Left ventricle myocardium inferior (tissue), 1 donor: ENCODE data around the gene GPC6. TPM values are rescaled to one million over a fixed set of nuclear protein-coding genes. Genes with fewer than 3 reads are reported as not detected.
"Not testable (repeated sequence)": the region's sequence is repeated elsewhere in the genome, so short reads cannot be mapped to it uniquely, and the experiment has no call there.

Experiments
- DNase-seq: peaks from one replicate; pipeline ENCODE4 v3.0.0-alpha.2; 2020
- H3K27ac ChIP-seq: fragments of 200-600 bp; replicated peaks from 2 replicates; pipeline ENCODE4 v1.8.0; 2021
- H3K27me3 ChIP-seq: fragments of 200-600 bp; 2 replicates; pipeline ENCODE4 v1.8.0; 2021; ENCODE audit warnings: low read depth
- H3K36me3 ChIP-seq: fragments of 200-600 bp; 2 replicates; pipeline ENCODE4 v1.8.0; 2021
- H3K4me1 ChIP-seq: fragments of 200-600 bp; 2 replicates; pipeline ENCODE4 v1.8.0; 2021
- H3K4me3 ChIP-seq: fragments of 200-600 bp; 2 replicates; pipeline ENCODE4 v1.8.0; 2021; ENCODE audit warnings: mild to moderate bottlenecking, moderate library complexity
- H3K9me3 ChIP-seq: fragments of 200-600 bp; replicated peaks from 2 replicates; pipeline ENCODE4 v1.8.0; 2021
- intact Hi-C: fragments of 100-400 bp; cut with micrococcal nuclease; formaldehyde crosslinking; loops from one replicate; pipeline ENCODE4 v1.11.0; 2022
- total RNA-seq: library from RNA; stranded (reverse); fragmentation: NEBNext Ultra II Directional; extraction: Animal tissue kit (Norgen Biotek cat#: 25700); gene quantifications from one replicate; pipeline ENCODE4 v1.2.1, GENCODE V29; 2021
- TF ChIP-seq, protein P1 (sequence below): fragments of 200-600 bp; IDR thresholded peaks from 2 replicates; pipeline ENCODE4 v1.8.0; 2021; ENCODE audit warnings: antibody characterized with exemption, mild to moderate bottlenecking, borderline replicate concordance
- donor health status: DM: no; HTN: yes; CAD: no; lungs with severe emphysema.

The GPC6 gene
- total RNA-seq, 1 donor from 2014 or later, result 1.8 TPM

DNA sequence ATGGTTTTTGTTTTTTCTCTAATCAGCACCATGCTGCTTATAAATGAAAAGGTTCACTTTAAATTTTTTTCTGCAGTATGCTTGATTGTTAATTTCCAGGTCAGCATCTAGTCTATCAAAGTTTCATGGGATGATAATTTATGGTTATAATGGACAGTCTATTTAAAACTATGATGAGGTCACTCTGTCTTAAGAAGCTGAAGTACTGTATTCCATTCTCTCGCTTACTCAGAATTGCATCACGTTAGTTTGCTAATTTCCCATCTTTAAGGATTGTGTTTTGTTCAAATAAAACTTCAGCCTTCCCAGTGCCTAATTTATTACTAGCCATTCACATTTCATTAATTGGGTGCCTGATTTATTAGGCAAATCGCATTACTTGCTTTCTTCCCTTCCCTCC is 94.3 kb downstream of the GPC6 start:
- Histone ChIP-seq H3K4me3 (no peak overlapping the region), H3K4me1 (no peaks in the 10 kb centered on the region), H3K27me3 (no peaks in the 10 kb centered on the region), H3K9me3 (peaks cover 8% of the 10 kb centered on the region), H3K27ac (no peak overlapping the region), H3K36me3 (no peaks in the 10 kb centered on the region)
- TF ChIP-seq, protein P1, sequence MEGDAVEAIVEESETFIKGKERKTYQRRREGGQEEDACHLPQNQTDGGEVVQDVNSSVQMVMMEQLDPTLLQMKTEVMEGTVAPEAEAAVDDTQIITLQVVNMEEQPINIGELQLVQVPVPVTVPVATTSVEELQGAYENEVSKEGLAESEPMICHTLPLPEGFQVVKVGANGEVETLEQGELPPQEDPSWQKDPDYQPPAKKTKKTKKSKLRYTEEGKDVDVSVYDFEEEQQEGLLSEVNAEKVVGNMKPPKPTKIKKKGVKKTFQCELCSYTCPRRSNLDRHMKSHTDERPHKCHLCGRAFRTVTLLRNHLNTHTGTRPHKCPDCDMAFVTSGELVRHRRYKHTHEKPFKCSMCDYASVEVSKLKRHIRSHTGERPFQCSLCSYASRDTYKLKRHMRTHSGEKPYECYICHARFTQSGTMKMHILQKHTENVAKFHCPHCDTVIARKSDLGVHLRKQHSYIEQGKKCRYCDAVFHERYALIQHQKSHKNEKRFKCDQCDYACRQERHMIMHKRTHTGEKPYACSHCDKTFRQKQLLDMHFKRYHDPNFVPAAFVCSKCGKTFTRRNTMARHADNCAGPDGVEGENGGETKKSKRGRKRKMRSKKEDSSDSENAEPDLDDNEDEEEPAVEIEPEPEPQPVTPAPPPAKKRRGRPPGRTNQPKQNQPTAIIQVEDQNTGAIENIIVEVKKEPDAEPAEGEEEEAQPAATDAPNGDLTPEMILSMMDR, result no peak
- DNase-seq, result no peak
- intact Hi-C loops, result no loop called here

DNA sequence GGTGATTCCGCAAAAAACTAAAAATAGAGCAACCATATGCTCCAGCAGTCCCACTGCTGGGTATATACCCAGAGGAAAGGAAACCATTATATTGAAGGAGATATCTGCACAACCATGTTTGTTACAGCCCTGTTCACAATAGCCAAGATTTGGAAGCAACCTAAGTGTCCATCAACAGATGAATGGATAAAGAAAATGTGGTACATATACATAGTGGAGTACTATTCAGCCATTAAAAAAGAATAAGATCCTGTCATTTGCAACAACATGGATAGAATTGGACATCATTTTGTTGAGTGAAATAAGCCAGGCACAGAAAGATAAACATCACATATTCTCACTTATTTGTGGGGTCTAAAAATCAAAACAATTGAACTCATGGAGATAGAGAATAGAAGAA is 97.3 kb downstream of the GPC6 start:
- DNase-seq, intact Hi-C loops, H3K27ac ChIP-seq, H3K9me3 ChIP-seq, H3K36me3 ChIP-seq, H3K4me1 ChIP-seq, H3K4me3 ChIP-seq, H3K27me3 ChIP-seq: not testable (repeated sequence)

- no peak for DNase-seq
- peaks cover 8% of the 10 kb centered on the region for H3K9me3 ChIP-seq
- intact Hi-C loops, result no loop called here
- TF ChIP-seq, protein P1, result no peak
- H3K4me3 ChIP-seq, result no peak overlapping the region
- no peaks in the 10 kb centered on the region for H3K27me3 ChIP-seq
- no peak overlapping the region for H3K27ac ChIP-seq
- no peaks in the 10 kb centered on the region for H3K36me3 ChIP-seq
- H3K4me1 ChIP-seq, result no peaks in the 10 kb centered on the region
Measured at GRCh38 chr13:93325303-93326233, 99.0 kb downstream of the GPC6 start.

- H3K4me1 ChIP-seq, result no peaks in the 10 kb centered on the region
- intact Hi-C loops, result no loop called here
- no peak overlapping the region for H3K27ac ChIP-seq
- no peaks in the 10 kb centered on the region for H3K27me3 ChIP-seq
- H3K9me3 ChIP-seq, result peaks cover 12% of the 10 kb centered on the region
- no peak overlapping the region for H3K4me3 ChIP-seq
- TF ChIP-seq, protein P1, result no peak
- no peak for DNase-seq
- no peaks in the 10 kb centered on the region for H3K36me3 ChIP-seq
Measured at GRCh38 chr13:93326234-93326811, 99.7 kb downstream of the GPC6 start.

GRCh38 chr13:93328943-93329342 is 102.3 kb downstream of the GPC6 start:
- H3K36me3 ChIP-seq, result no peaks in the 10 kb centered on the region
- intact Hi-C loops, result no loop called here
- TF ChIP-seq, protein P1, result no peak
- H3K27ac ChIP-seq, result no peak overlapping the region
- no peaks in the 10 kb centered on the region for H3K27me3 ChIP-seq
- H3K9me3 ChIP-seq, result peaks cover 11% of the 10 kb centered on the region
- DNase-seq, result no peak
- H3K4me1 ChIP-seq, result no peaks in the 10 kb centered on the region
- H3K4me3 ChIP-seq, result no peak overlapping the region

DNA sequence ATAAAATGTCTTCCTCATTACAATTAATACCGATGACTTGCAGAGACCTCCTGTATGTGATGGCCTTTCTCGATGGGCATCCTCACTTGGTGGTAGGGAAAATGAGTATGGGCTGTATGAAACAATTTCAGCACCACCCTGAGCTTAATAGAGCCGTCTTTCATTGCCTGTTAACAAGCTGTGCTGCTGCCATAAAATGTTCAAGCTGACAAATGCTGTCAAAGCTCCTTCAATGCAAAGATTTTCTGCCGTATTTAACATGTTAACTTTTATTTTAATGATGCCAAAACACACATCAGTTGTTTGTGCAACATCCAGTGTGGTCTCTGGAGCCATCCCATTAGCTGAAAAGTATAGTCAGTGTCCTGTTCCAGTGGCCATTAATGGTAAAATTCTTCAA is 110.1 kb downstream of the GPC6 start:
- no peak for DNase-seq
- H3K9me3 ChIP-seq, result peaks cover 26% of the 10 kb centered on the region
- no peaks in the 10 kb centered on the region for H3K27me3 ChIP-seq
- H3K4me3 ChIP-seq, result no peak overlapping the region
- no peaks in the 10 kb centered on the region for H3K4me1 ChIP-seq
- TF ChIP-seq, protein P1, result no peak
- no peaks in the 10 kb centered on the region for H3K36me3 ChIP-seq
- H3K27ac ChIP-seq, result no peak overlapping the region
- intact Hi-C loops, result no loop called here
